HG02840 (cell line): ENCODE results near the gene GUCA1A.
"Not testable (repeated sequence)": the region's sequence is repeated elsewhere in the genome, so short reads cannot be mapped to it uniquely, and the experiment has no call there.

Experiments used
- ATAC-seq: cut with Tn5 transposase; IDR thresholded peaks from one replicate; pipeline ENCODE4 v1.9.1; 2021; ENCODE audit warnings: mild to moderate bottlenecking, moderate library complexity, moderate number of reproducible peaks; ENCODE audit not compliant: unreplicated experiment, low FRiP score

GUCA1A gene

GRCh38 chr6:42142118-42142835, 30.9 kb upstream of the GUCA1A start, which contains the start of gene C6orf132:
C6orf132 (minus strand) TSS chr6:42142620; CDS start chr6:42142444, 176 bp downstream.
- no peak for ATAC-seq

GRCh38 chr6:42147138-42147562, 26.0 kb upstream of the GUCA1A start:
- no peak for ATAC-seq

- no peak for ATAC-seq
Observed at GRCh38 chr6:42148058-42148457, 25.1 kb upstream of the GUCA1A start.

- ATAC-seq: no peak
Observed at GRCh38 chr6:42150254-42150653, 22.9 kb upstream of the GUCA1A start.

GRCh38 chr6:42152024-42152423, 21.1 kb upstream of the GUCA1A start:
- ATAC-seq: no peak

- ATAC-seq: not testable (repeated sequence)
Observed at GRCh38 chr6:42152528-42153213, 20.5 kb upstream of the GUCA1A start.

- ATAC-seq: no peak
Observed at GRCh38 chr6:42153921-42154320, 19.2 kb upstream of the GUCA1A start.

- ATAC-seq: no peak
Observed at GRCh38 chr6:42154461-42155209, 18.5 kb upstream of the GUCA1A start.

GRCh38 chr6:42155293-42155692, 17.9 kb upstream of the GUCA1A start:
- no peak for ATAC-seq

- no peak for ATAC-seq
Observed at GRCh38 chr6:42156638-42157037, 16.5 kb upstream of the GUCA1A start.

GRCh38 chr6:42158011-42158410, 15.2 kb upstream of the GUCA1A start:
- no peak for ATAC-seq

GRCh38 chr6:42158631-42159030, 14.5 kb upstream of the GUCA1A start:
- no peak for ATAC-seq

GRCh38 chr6:42159431-42160024, 13.6 kb upstream of the GUCA1A start:
- ATAC-seq: no peak

GRCh38 chr6:42162384-42162783, 10.8 kb upstream of the GUCA1A start:
- no peak for ATAC-seq

- no peak for ATAC-seq
Observed at GRCh38 chr6:42162812-42163211, 10.4 kb upstream of the GUCA1A start.

- no peak for ATAC-seq
Observed at GRCh38 chr6:42163981-42164380, 9.2 kb upstream of the GUCA1A start.

GRCh38 chr6:42165016-42165415, 8.1 kb upstream of the GUCA1A start:
- no peak for ATAC-seq

- ATAC-seq: no peak
Observed at GRCh38 chr6:42166444-42167141, 6.6 kb upstream of the GUCA1A start.

GRCh38 chr6:42168650-42169049, 4.5 kb upstream of the GUCA1A start:
- ATAC-seq: no peak

GRCh38 chr6:42169780-42170179, 3.4 kb upstream of the GUCA1A start:
- not testable (repeated sequence) for ATAC-seq
